Endothelial cell (in vitro differentiated cells): ENCODE measurements around the gene KRTAP12-1. TPM values are rescaled to one million over a fixed set of nuclear protein-coding genes. Genes with fewer than 3 reads are reported as not detected.

Experiments
- DNase-seq: peaks from one replicate; pipeline ENCODE4 v3.0.0; 2021; ENCODE audit warnings: low spot score
- H3K27ac Mint-ChIP-seq: one replicate; pipeline ENCODE4 v1.8.0; 2021; ENCODE audit warnings: mixed read lengths, inconsistent platforms; ENCODE audit not compliant: unreplicated experiment
- H3K27me3 Mint-ChIP-seq: one replicate; pipeline ENCODE4 v1.8.0; 2021; ENCODE audit warnings: mild to moderate bottlenecking, moderate library complexity, mixed read lengths, inconsistent platforms; ENCODE audit not compliant: unreplicated experiment
- H3K36me3 Mint-ChIP-seq: one replicate; pipeline ENCODE4 v1.8.0; 2021; ENCODE audit warnings: mild to moderate bottlenecking, low read depth, mixed read lengths, inconsistent platforms; ENCODE audit not compliant: unreplicated experiment
- H3K4me1 Mint-ChIP-seq: one replicate; pipeline ENCODE4 v1.8.0; 2021; ENCODE audit warnings: mild to moderate bottlenecking, mixed read lengths, inconsistent platforms; ENCODE audit not compliant: unreplicated experiment
- H3K4me3 Mint-ChIP-seq: one replicate; pipeline ENCODE4 v1.8.0; 2021; ENCODE audit warnings: mild to moderate bottlenecking, mixed read lengths, inconsistent platforms; ENCODE audit not compliant: unreplicated experiment
- H3K9me3 Mint-ChIP-seq: one replicate; pipeline ENCODE4 v1.8.0; 2021; ENCODE audit warnings: mixed read lengths, inconsistent platforms; ENCODE audit not compliant: unreplicated experiment
- total RNA-seq: library from RNA; stranded (reverse); fragmentation: NEBNext Ultra II Directional; extraction: Animal tissue kit (Norgen Biotek cat#: 25700); gene quantifications from one replicate; pipeline ENCODE4 v1.2.1, GENCODE V29; 2021; ENCODE audit not compliant: unreplicated experiment
- TF ChIP-seq, protein P1 (sequence below): fragments of 200-600 bp; sonication (generic); IDR thresholded peaks from one replicate; pipeline ENCODE4 v1.5.0; 2021; ENCODE audit warnings: antibody characterized with exemption; ENCODE audit not compliant: unreplicated experiment

Gene KRTAP12-1
- total RNA-seq, 1 donor from 2014 or later, result not detected

DNA sequence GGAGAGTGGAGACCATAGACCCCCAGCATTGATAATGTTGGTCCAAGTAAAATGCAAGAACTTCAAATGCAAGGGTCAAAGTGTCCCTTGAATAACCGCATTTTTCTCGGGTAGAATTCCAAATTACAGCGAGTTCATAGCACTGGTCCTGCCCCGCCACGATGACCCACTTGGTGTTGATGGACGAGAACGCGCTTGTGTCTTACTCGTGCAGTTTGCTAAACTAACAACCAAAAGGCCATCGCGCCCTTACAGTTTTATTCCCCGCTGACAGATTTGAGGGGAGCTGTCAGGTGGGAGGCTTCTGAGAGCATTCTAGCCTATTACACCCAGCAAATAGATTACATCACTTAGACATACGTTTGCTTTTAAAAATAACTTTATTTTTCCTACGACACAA, 46.8 kb upstream of the KRTAP12-1 start:
- peaks cover 7% of the 10 kb centered on the region for H3K36me3 Mint-ChIP-seq
- H3K27ac Mint-ChIP-seq, result no peak overlapping the region
- H3K27me3 Mint-ChIP-seq, result peaks cover 3% of the 10 kb centered on the region
- TF ChIP-seq, protein P1, sequence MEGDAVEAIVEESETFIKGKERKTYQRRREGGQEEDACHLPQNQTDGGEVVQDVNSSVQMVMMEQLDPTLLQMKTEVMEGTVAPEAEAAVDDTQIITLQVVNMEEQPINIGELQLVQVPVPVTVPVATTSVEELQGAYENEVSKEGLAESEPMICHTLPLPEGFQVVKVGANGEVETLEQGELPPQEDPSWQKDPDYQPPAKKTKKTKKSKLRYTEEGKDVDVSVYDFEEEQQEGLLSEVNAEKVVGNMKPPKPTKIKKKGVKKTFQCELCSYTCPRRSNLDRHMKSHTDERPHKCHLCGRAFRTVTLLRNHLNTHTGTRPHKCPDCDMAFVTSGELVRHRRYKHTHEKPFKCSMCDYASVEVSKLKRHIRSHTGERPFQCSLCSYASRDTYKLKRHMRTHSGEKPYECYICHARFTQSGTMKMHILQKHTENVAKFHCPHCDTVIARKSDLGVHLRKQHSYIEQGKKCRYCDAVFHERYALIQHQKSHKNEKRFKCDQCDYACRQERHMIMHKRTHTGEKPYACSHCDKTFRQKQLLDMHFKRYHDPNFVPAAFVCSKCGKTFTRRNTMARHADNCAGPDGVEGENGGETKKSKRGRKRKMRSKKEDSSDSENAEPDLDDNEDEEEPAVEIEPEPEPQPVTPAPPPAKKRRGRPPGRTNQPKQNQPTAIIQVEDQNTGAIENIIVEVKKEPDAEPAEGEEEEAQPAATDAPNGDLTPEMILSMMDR, result no peak
- no peak overlapping the region for H3K4me3 Mint-ChIP-seq
- H3K9me3 Mint-ChIP-seq, result no peaks in the 10 kb centered on the region
- DNase-seq, result no peak
- no peaks in the 10 kb centered on the region for H3K4me1 Mint-ChIP-seq

DNA sequence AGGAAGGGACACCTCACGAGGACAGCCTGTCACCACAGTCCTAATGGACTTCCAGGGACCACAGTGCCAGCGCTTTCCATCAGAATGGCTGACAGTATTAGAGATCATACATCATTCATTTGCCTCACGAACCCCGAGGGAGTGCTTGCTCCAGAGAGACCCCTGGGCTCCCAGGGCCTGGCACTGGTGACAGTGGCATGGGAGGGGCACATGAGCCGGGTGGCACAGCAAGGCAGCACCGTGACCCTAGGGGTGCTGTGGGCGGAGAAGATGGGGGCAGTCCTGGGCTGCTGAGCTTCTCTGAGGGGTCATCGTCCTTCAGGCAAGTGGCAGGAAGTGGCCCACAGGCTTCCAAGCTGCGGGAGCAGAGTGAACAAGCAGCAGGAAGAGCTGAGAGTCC, 45.8 kb upstream of the KRTAP12-1 start:
- no peaks in the 10 kb centered on the region for H3K4me1 Mint-ChIP-seq
- H3K9me3 Mint-ChIP-seq, result no peaks in the 10 kb centered on the region
- DNase-seq, result no peak
- no peak overlapping the region for H3K4me3 Mint-ChIP-seq
- TF ChIP-seq, protein P1, result no peak
- H3K27ac Mint-ChIP-seq, result no peak overlapping the region
- peaks cover 7% of the 10 kb centered on the region for H3K36me3 Mint-ChIP-seq
- peaks cover 3% of the 10 kb centered on the region for H3K27me3 Mint-ChIP-seq

DNA sequence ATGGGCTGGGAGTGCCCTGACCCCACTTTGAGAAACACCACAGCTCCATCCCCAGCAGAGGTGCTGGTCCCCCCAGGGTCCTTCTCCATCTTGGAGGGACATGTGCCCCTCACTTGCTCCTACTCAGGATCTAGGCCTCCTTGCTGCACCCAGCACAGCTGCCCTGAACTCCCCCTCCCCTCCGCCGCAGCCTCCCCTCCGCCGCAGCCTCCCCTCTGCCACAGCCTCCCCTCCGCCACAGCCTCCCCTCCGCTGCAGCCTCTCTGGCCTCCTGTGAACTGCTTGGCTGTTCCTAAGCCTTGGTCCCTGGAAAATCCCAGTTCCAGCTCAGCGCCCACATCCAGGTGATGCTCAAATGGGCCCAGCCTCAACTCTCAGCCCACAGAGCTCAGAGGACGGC, 45.4 kb upstream of the KRTAP12-1 start:
- Mint-ChIP-seq H3K27me3 (peaks cover 3% of the 10 kb centered on the region), H3K4me3 (no peak overlapping the region), H3K4me1 (no peaks in the 10 kb centered on the region), H3K9me3 (no peaks in the 10 kb centered on the region), H3K36me3 (peaks cover 7% of the 10 kb centered on the region), H3K27ac (no peak overlapping the region)
- TF ChIP-seq, protein P1, result no peak
- no peak for DNase-seq

DNA sequence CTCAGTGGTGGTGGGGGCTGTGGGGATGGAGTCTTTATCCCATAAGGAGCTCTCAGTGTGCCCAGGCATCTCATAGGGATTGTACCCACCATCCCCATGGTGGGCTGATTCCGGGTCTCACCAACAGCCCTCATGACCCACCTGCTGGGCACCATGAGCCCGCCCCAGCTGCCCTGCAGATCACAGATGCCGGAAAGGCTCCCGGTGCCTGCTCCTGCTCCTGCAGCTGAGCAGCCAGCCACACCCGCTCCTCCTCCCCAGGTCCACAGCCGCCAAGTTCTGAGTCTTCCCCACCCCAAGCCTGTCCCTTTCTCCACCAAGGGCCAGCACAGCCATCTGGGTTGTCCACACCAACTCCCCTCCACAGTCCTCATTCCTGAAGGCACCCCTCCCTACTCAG, 44.9 kb upstream of the KRTAP12-1 start:
- H3K4me3 Mint-ChIP-seq, result no peak overlapping the region
- DNase-seq, result no peak
- H3K36me3 Mint-ChIP-seq, result peaks cover 4% of the 10 kb centered on the region
- H3K27me3 Mint-ChIP-seq, result peaks cover 3% of the 10 kb centered on the region
- H3K4me1 Mint-ChIP-seq, result no peaks in the 10 kb centered on the region
- H3K9me3 Mint-ChIP-seq, result no peaks in the 10 kb centered on the region
- no peak overlapping the region for H3K27ac Mint-ChIP-seq
- TF ChIP-seq, protein P1, result no peak

DNA sequence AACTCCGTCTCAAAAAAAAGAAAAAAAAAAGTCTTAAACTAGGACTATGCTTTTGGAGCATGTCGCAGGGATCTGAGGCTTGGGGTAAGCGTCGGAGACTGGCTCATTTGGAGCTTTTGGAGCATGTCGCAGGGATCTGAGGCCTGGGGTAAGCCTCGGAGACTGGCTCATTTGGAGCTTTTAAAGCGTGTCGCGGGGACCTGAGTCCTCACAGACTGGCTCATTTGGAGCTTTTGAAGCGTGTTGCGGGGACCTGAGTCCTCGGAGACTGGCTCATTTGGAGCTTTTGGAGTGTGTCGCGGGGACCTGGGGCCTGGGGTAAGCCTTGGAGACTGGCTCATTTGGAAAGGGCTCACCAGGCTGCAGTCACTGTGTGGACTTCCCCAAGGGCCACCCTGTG, 43.0 kb upstream of the KRTAP12-1 start:
- TF ChIP-seq, protein P1, result no peak
- Mint-ChIP-seq H3K9me3 (no peaks in the 10 kb centered on the region), H3K36me3 (no peaks in the 10 kb centered on the region), H3K27ac (no peak overlapping the region), H3K4me1 (no peaks in the 10 kb centered on the region), H3K4me3 (no peak overlapping the region), H3K27me3 (peaks cover 4% of the 10 kb centered on the region)
- no peak for DNase-seq
